ENCODE data around the gene HNMT. TPM values are rescaled to one million over a fixed set of nuclear protein-coding genes. Genes with fewer than 3 reads are reported as not detected.

Gene HNMT
- total and polyA plus RNA-seq, 2 of the 13 experiments (the other 11 are each of a cell fraction or from before 2014, with no cell fraction given), result 279 to 309 TPM

DNA sequence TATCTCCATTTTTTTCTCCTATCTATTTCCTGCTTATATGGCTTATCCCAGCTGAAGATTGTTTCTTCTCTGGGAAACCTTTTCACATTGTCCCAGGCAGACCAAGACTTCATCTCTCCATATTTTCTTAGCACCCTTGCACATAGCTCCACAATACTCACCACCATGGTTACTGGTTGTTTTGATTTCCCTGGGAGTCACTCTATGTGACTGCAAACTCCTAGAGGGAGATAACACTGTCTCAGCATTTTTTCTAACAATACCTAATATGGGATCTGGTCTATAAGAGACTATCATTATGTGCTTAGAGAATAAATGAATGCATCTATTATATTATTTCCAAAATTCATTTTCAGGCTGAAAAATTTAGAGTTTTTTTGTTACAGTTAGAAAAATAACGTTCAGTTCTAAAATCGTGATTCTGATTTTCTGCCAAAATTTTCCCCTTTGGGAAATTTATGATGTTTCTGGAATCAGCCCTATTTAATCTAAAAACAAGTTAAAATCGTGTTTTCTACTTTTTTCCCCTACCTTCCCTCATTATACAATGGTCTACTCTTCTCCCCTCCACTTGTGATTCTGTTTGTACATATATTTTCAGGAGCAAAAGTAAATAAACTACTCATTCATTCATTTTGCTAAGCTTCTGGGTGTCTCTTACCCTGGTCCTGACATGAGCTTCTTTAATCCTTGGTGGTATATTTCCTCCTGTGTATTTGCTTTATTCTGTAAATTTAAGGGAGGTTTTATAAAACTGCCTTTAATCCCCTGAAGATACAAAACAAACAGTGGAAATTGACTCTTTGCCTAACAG lies 95.4 kb downstream of the HNMT start (continued):
- TF ChIP-seq, protein P1, sequence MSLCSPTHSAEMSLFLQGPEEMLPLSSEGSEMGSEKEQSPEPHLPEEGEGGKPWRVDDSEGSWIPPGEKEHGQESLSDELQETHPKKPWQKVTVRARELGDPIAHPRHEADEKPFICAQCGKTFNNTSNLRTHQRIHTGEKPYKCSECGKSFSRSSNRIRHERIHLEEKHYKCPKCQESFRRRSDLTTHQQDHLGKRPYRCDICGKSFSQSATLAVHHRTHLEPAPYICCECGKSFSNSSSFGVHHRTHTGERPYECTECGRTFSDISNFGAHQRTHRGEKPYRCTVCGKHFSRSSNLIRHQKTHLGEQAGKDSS (CRISPR knock-in tag; IDR thresholded peaks at IDR 0.05; ENCODE audit: borderline replicate concordance, low read depth), result no peak
- no peak for TF ChIP-seq RAD21 (CRISPR knock-in tag; IDR thresholded peaks at IDR 0.05)
- TF ChIP-seq, protein P2, sequence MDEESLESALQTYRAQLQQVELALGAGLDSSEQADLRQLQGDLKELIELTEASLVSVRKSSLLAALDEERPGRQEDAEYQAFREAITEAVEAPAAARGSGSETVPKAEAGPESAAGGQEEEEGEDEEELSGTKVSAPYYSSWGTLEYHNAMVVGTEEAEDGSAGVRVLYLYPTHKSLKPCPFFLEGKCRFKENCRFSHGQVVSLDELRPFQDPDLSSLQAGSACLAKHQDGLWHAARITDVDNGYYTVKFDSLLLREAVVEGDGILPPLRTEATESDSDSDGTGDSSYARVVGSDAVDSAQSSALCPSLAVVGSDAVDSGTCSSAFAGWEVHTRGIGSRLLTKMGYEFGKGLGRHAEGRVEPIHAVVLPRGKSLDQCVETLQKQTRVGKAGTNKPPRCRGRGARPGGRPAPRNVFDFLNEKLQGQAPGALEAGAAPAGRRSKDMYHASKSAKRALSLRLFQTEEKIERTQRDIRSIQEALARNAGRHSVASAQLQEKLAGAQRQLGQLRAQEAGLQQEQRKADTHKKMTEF (CRISPR knock-in tag; IDR thresholded peaks at IDR 0.05), result 0 out of 2 replicates have a peak, but pooled peaks have one; percentile 19
- TF ChIP-seq ZNF333 (CRISPR knock-in tag; IDR thresholded peaks at IDR 0.05; ENCODE audit: borderline replicate concordance), result no peak
- TF ChIP-seq ZNF678 (CRISPR knock-in tag; IDR thresholded peaks at IDR 0.05), result no peak
- TF ChIP-seq, protein P3, sequence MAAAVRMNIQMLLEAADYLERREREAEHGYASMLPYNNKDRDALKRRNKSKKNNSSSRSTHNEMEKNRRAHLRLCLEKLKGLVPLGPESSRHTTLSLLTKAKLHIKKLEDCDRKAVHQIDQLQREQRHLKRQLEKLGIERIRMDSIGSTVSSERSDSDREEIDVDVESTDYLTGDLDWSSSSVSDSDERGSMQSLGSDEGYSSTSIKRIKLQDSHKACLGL (CRISPR knock-in tag; IDR thresholded peaks at IDR 0.05), result no peak
- TF ChIP-seq SETDB1 (CRISPR knock-in tag; IDR thresholded peaks at IDR 0.05; ENCODE audit: borderline replicate concordance), result no peak
- peak; percentile 56 for TF ChIP-seq MAFF (IDR thresholded peaks at IDR 0.05; ENCODE audit: low read depth, low read length)

DNA sequence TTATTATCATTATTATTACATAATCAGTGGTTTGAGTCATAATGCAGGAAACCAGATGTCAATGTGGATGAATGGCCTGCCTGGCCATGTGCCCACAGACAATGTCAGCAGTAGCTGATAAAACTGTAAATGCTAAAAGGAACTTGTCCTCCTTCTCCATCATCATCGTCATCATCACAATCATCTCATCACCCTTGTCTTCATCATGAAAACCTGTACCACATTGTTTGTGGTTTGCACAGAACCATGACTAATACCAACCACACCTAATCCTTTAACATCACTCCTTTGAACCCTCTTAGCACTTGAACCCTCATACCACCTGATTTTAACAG lies 96.0 kb downstream of the HNMT start:
- Histone ChIP-seq H3K9ac (ENCODE audit: insufficient read depth, low read depth, low read length) (no peak overlapping the region), H3K79me2 (ENCODE audit: insufficient read depth, low read length) (no peaks in the 10 kb centered on the region), H3K9me3 (ENCODE audit: low read length) (no peaks in the 10 kb centered on the region), H3K4me3 (replicated peaks in 1 of 3; ENCODE audit: insufficient read depth in 1 of 3, low read depth in 2 of 3, low read length in 3 of 3) (no peak overlapping the region), H3K27me3 (ENCODE audit: control insufficient read depth in 1 of 2, insufficient read depth in 2 of 2, low read length in 2 of 2) (no peaks in the 10 kb centered on the region), H2AFZ (ENCODE audit: low read length) (no peak overlapping the region), H3K4me2 (ENCODE audit: low read depth, low read length) (no peak overlapping the region), H3K27ac (ENCODE audit: extremely low read length, insufficient read depth, low read length) (no peak overlapping the region), H4K20me1 (ENCODE audit: insufficient read depth, low read length) (no peaks in the 10 kb centered on the region), H3K4me1 (ENCODE audit: insufficient read depth, low read length) (peaks cover 28% of the 10 kb centered on the region), H3K36me3 (replicated peaks in 1 of 2; ENCODE audit: control insufficient read depth in 1 of 2, insufficient read depth in 2 of 2, low read length in 2 of 2) (no peaks in the 10 kb centered on the region)
- WGBS (ENCODE audit: low lambda C conversion rate), result 46% methylated on average over 1 of the region's 1 CpG
- BruUV-seq (replicated peaks), result no TSS peak
- POLR2A ChIA-PET, result no interaction called here
- intact Hi-C loops (cut with micrococcal nuclease; ENCODE audit: unreplicated experiment), result no loop called here
- no peak for FAIRE-seq
- ATAC-seq, result no peak
- DNase-seq (ENCODE audit: low spot score), result no peak
- CTCF ChIA-PET (ENCODE audit: low intra/inter-chr PET ratio, low total read pairs), result no interaction called here
- in situ Hi-C loops (cut with HindIII; ENCODE audit: extremely low pct_ligation_motif_present, low pct_unique_long_range_greater_than_20kb), result no loop called here
- TF ChIP-seq ZNF496 (CRISPR knock-in tag; IDR thresholded peaks at IDR 0.05; ENCODE audit: insufficient replicate concordance) (no peak), CREB1 (IDR thresholded peaks at IDR 0.05) (peak; percentile 75), CREB1 (CRISPR knock-in tag; IDR thresholded peaks at IDR 0.05) (no peak), ZNF333 (CRISPR knock-in tag; IDR thresholded peaks at IDR 0.05; ENCODE audit: borderline replicate concordance) (no peak), FOSL2 (CRISPR knock-in tag; IDR thresholded peaks at IDR 0.05) (peak; percentile 83), SOX13 (IDR thresholded peaks at IDR 0.05) (no peak), SOX13 (CRISPR knock-in tag; conservative IDR thresholded peaks at IDR 0.05 in 1 of 2, IDR thresholded peaks at IDR 0.05 in 1 of 2) (0 out of 4 replicates have a peak, but pooled peaks of 1 of the 2 experiments have one; percentile 21), SAP130 (CRISPR knock-in tag; IDR thresholded peaks at IDR 0.05; ENCODE audit: low read depth) (0 out of 2 replicates have a peak, but pooled peaks have one; percentile 33), EP300 (IDR thresholded peaks at IDR 0.05; ENCODE audit: low read depth in 2 of 2, low read length in 2 of 2) (peak in 1 of 2 experiments; percentile 43; a peak in 1 of 4 replicates), EP300 (CRISPR knock-in tag; IDR thresholded peaks at IDR 0.05; ENCODE audit: borderline replicate concordance) (no peak), HDAC2 (CRISPR knock-in tag; IDR thresholded peaks at IDR 0.05) (0 out of 2 replicates have a peak, but pooled peaks have one; percentile 15), RARA (CRISPR knock-in tag; IDR thresholded peaks at IDR 0.05) (0 out of 2 replicates have a peak, but pooled peaks have one; percentile 21), ZNF572 (CRISPR knock-in tag; IDR thresholded peaks at IDR 0.05) (no peak)
- TF ChIP-seq, protein P4, sequence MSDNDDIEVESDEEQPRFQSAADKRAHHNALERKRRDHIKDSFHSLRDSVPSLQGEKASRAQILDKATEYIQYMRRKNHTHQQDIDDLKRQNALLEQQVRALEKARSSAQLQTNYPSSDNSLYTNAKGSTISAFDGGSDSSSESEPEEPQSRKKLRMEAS (IDR thresholded peaks at IDR 0.05), result peak; percentile 19; the same call in 1 of the 2 replicates

All from HepG2 (cell line).